Omental fat pad (tissue), 4 donors: ENCODE measurements around the gene SERPINB5. TPM values are rescaled to one million over a fixed set of nuclear protein-coding genes. Genes with fewer than 3 reads are reported as not detected.

Experiments
- ATAC-seq: fragments of 150-250 bp; one replicate; pipeline ENCODE4 v1.9.1; 2016; ENCODE audit warnings: mild to moderate bottlenecking, moderate library complexity; ENCODE audit not compliant: low FRiP score
- DNase-seq: peaks from one replicate; pipeline ENCODE4 v3.0.0-alpha.2; 2019; ENCODE audit warnings: low spot score
- total RNA-seq, 4 donors: library from RNA; depleted of rRNA; stranded (reverse); fragments of >200 nt; gene quantifications; one replicate each; pipeline ENCODE4 v1.1.0, GENCODE V29; 2016
- TF ChIP-seq, protein P1 (sequence below), 3 donors: fragments of 450-650 bp; IDR thresholded peaks; one replicate each; pipeline ENCODE4 v1.5.1; 2016 to 2017; ENCODE audit warnings: antibody characterized with exemption in 3 of 3, mild to moderate bottlenecking in 3 of 3, moderate library complexity in 2 of 3

Gene SERPINB5
- total RNA-seq, 4 donors from 2014 or later = not detected

DNA sequence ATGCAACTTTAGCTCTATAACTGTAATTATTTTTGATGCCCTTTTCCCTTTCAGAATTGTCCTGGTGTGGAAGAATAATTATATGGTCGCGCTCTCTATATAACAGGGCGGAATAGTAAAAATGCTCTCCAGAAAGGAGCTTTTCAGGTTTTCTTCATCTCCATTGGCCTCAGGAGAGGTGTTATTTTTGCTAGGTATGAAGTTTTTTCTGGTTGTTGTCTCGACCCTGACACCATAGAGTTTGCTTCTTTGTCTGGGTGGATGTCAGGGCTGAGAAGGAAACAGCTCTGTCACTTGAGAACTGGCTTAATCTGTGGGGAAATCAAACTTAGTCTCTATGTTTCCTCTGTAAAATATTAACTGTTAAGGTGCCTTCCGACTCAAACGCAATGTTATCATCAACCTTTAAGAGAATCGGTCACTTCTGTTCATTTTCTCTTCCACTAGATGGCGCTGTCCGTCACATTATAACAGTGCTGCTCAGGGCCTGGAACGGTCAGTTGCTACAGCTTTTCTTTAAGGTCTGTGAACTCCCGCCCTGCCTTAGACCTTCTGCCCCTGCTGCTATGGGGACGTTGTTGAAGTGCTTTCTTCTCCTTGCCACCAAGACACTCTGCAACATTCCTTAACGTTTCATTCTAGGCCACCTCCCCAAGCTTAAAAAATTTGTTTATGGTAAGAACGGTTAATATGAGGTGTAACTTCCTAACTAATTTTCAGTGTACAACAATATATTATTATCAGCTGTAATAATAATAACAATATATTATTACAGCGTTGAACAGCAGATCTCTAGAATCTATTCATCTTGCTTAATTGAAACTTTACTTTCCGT is 41.6 kb downstream of the SERPINB5 start:
- DNase-seq = peak; percentile 32
- ATAC-seq = no peak
- TF ChIP-seq, protein P1, sequence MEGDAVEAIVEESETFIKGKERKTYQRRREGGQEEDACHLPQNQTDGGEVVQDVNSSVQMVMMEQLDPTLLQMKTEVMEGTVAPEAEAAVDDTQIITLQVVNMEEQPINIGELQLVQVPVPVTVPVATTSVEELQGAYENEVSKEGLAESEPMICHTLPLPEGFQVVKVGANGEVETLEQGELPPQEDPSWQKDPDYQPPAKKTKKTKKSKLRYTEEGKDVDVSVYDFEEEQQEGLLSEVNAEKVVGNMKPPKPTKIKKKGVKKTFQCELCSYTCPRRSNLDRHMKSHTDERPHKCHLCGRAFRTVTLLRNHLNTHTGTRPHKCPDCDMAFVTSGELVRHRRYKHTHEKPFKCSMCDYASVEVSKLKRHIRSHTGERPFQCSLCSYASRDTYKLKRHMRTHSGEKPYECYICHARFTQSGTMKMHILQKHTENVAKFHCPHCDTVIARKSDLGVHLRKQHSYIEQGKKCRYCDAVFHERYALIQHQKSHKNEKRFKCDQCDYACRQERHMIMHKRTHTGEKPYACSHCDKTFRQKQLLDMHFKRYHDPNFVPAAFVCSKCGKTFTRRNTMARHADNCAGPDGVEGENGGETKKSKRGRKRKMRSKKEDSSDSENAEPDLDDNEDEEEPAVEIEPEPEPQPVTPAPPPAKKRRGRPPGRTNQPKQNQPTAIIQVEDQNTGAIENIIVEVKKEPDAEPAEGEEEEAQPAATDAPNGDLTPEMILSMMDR (IDR thresholded peaks at IDR 0.05) = peak in 2 of 3 donors; percentile 57 to 75

DNA sequence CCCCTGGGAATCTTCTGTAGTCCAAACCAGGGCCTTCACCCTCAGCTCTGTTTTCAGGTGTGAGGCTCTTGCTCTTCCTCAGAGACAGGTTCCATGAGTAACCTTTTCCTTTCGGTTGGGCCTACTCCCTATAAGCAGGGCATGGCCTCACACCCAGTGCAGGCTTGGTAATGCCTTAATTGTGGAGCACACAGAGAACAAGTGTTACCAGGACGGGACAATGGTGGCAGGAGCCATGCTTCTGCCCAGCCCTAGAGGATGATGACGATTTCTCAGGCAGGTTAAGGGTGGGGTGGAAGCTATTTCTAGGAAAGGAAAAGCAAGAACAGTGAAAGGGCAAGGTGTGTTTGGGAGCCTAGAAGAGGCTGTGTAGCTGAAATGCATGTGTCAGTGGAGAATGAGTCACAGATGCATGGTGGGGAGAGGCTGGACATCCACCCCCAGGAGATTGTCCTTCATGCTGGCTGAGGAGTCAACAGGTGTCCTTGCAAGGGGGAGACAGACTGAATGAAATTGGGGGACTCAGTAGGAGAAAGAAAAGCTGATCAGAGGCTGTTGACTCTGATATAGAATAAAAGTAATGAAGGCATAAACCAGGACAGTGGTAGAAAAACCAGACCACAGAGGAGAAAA is 43.4 kb downstream of the SERPINB5 start:
- ATAC-seq (no peak), DNase-seq (no peak)

DNA sequence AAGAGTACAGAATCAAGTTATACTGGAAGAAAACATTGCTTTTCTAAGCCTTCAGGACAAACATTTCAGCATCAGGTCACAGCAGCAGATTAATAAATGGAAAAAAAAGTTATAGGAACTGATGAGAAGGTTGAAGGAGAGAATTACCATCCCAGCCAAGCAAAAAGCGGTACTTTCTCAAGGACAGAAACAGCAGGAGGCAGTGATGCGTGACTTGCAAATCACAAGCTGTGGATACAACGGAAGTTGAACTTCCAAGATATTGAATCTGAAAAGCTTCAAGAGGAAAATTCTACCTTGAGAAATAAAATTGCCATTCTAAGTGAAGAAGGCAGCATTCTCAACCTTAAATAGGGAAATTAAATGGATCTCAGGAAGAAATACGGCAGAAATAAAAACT is 46.9 kb downstream of the SERPINB5 start:
- TF ChIP-seq, protein P1 (IDR thresholded peaks at IDR 0.05) = no peak
- no peak for ATAC-seq
- no peak for DNase-seq

More for the DNA sequence above, 43.4 kb downstream of the SERPINB5 start:
- TF ChIP-seq, protein P1 (IDR thresholded peaks at IDR 0.05) = no peak

DNA sequence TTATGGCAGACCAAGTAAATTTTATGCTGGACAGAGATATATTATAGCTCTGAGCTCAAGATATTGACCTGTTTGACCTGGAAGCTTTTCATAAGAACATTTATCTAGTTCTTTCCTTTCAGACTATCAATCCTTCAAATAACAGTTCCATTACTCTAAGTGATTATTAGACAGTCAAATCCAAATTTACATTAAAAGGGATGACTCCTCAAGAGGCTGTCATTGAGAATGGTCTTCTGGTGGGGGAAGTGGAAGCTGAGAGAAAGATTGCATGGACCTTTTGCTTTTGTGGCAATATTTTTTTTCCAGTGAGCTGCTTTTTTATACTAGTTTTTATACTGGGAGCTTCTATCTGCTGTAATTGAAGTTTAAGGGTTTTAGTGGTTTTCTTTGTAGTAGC is 50.5 kb downstream of the SERPINB5 start:
- ATAC-seq = no peak
- no peak for DNase-seq
- TF ChIP-seq, protein P1 (IDR thresholded peaks at IDR 0.05) = no peak

DNA sequence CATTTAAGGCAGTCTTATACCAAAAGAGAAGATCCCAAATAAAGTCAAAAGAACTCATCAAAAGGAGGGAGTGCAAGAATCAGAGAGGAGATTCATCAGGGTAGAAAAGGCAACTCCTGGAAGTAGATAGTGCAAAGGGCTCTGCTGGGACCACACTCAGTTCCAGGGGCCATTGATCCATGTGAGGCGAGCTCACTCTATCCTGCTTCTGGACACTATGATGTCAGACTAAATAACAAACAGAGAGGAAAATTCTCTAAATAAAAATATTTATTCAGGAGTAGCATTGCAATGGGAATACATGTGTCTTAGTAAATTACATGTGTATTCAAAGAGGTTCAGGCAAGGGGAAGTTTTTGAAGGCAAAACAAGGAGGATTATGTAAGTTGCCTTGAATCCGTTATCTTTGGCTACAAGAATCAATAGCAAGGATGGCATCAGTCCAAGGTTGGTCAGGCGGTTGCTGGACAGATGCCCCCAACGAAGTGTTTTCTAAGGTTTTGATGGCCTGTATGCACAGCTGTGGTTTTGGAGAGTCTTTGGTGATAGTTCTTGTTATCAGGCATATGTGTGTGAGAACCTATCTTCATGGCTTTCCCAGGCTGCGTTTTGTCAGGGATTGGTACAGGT is 52.2 kb downstream of the SERPINB5 start:
- ATAC-seq = no peak
- DNase-seq = no peak
- TF ChIP-seq, protein P1 (IDR thresholded peaks at IDR 0.05) = no peak

DNA sequence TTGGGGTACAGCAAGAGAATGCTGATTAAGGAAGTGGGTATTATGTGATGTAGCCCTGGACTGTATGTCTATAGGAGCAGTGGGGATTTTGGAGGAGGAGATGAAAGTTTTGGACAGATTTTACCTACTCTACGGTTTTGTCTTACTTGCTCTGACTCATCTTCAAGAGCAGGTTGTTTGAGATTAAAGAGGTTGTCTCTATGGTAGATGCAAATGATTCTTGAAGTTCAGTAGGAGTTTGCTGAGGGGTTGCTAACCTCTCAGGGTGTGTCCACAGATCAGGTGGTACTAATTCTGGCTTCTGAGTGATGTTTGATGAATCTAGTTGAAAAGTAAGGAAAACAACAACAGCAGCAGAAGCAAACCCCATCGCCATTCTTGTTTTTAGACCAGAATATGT is 55.7 kb downstream of the SERPINB5 start:
- TF ChIP-seq, protein P1 (IDR thresholded peaks at IDR 0.05) = no peak
- DNase-seq = no peak
- no peak for ATAC-seq
